Gastroesophageal sphincter (tissue), 4 donors: ENCODE data around the gene GPR149. TPM values are rescaled to one million over a fixed set of nuclear protein-coding genes. Genes with fewer than 3 reads are reported as not detected.

Source experiments
- ATAC-seq: fragments of 150-250 bp; one replicate; pipeline ENCODE4 v1.9.1; 2016; ENCODE audit warnings: mild to moderate bottlenecking, moderate library complexity
- H3K27ac ChIP-seq, 4 donors: fragments of 200-600 bp; sonication (generic) in 3 of 4; 1 replicate in 3 of 4; 2 replicates in 1 of 4; pipeline ENCODE4 v1.5.1; 2016 to 2019
- H3K27me3 ChIP-seq: fragments of 200-600 bp; sonication (generic); one replicate; pipeline ENCODE4 v1.5.1; 2019
- H3K36me3 ChIP-seq, 2 donors: fragments of 200-600 bp; sonication (generic); one replicate each; pipeline ENCODE4 v1.5.1; 2019; ENCODE audit warnings: control low read depth in 1 of 2
- H3K4me1 ChIP-seq, 3 donors: fragments of 200-600 bp; sonication (generic); 1 replicate in 2 of 3; 2 replicates in 1 of 3; pipeline ENCODE4 v1.5.1; 2016 to 2019; ENCODE audit warnings: control low read depth in 2 of 3
- H3K4me3 ChIP-seq, 2 donors: fragments of 200-600 bp; sonication (generic); one replicate each; pipeline ENCODE4 v1.5.1; 2019; ENCODE audit warnings: mild to moderate bottlenecking in 1 of 2, moderate library complexity in 1 of 2
- H3K9me3 ChIP-seq, 3 donors: fragments of 200-600 bp; sonication (generic); one replicate each; pipeline ENCODE4 v1.5.1; 2017 to 2019; ENCODE audit warnings: control low read depth in 2 of 3
- CTCF ChIP-seq, 4 experiments: fragments of 200-600 bp in 2 of 4; fragments of 450-650 bp in 2 of 4; sonication (generic) in 1 of 4; IDR thresholded peaks; one replicate each; pipeline ENCODE4 v1.5.1; 2017 to 2019; ENCODE audit warnings: antibody characterized with exemption in 4 of 4, mild to moderate bottlenecking in 2 of 4, moderate library complexity in 2 of 4
- EP300 ChIP-seq: sonication (generic); formaldehyde crosslinking; IDR thresholded peaks from one replicate; pipeline ENCODE4 v1.6.1; 2017; ENCODE audit warnings: antibody characterized with exemption, mild to moderate bottlenecking
- POLR2A ChIP-seq, 2 donors: fragments of 450-650 bp; IDR thresholded peaks; one replicate each; pipeline ENCODE4 v1.6.1; 2017; ENCODE audit warnings: antibody characterized with exemption in 2 of 2, mild to moderate bottlenecking in 2 of 2, moderate library complexity in 1 of 2
- POLR2AphosphoS5 ChIP-seq: sonication (generic); formaldehyde crosslinking; IDR thresholded peaks from one replicate; pipeline ENCODE4 v1.6.1; 2017; ENCODE audit warnings: antibody characterized with exemption
- WGBS, 2 donors: methylation state at CpG; one replicate each; pipeline ENCODE4 v1.1.5; 2018; ENCODE audit warnings: low coverage in 1 of 2; 5-methylcytosine and 5-hydroxymethylcytosine counted together
- total RNA-seq, 4 donors: library from RNA; depleted of rRNA; stranded (reverse); fragments of >200 nt; gene quantifications; one replicate each; pipeline ENCODE4 v1.1.0, GENCODE V29; 2016

GPR149 gene, protein sequence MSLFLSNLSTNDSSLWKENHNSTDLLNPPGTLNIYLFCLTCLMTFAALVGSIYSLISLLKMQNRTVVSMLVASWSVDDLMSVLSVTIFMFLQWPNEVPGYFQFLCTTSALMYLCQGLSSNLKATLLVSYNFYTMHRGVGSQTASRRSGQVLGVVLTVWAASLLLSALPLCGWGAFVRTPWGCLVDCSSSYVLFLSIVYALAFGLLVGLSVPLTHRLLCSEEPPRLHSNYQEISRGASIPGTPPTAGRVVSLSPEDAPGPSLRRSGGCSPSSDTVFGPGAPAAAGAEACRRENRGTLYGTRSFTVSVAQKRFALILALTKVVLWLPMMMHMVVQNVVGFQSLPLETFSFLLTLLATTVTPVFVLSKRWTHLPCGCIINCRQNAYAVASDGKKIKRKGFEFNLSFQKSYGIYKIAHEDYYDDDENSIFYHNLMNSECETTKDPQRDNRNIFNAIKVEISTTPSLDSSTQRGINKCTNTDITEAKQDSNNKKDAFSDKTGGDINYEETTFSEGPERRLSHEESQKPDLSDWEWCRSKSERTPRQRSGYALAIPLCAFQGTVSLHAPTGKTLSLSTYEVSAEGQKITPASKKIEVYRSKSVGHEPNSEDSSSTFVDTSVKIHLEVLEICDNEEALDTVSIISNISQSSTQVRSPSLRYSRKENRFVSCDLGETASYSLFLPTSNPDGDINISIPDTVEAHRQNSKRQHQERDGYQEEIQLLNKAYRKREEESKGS
- not detected for total RNA-seq

DNA sequence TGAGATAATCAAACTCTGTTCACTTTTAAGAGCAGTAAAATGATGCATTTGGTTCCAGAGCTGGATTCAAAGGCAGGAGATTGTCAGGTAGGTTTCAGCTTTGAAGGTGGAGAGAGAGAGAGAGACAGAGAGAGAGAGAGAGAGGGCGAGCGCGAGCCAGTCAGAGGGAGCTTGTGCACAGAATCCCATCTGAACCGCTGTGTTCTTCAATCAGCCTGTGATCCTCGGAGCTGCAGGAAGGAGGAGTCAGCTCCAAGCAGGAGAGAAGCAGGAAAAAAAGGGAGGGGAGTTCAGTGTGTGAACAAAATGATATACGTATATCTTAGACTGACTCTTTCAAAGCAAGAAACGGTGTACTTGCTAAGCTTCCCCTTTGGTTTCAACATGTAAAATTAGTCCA lies at the start of gene GPR149:
Gene GPR149, minus strand, starts transcription at position 177 of the 400 bp plus-strand sequence. CDS start 575 bp downstream, outside the sequence.
- TF ChIP-seq POLR2A (IDR thresholded peaks at IDR 0.05) (no peak), CTCF (IDR thresholded peaks at IDR 0.05) (no peak), POLR2AphosphoS5 (no peak), EP300 (no peak)
- H3K36me3 ChIP-seq, result no peaks in the 10 kb centered on the region
- ATAC-seq, result no peak
- peaks cover 26% of the 10 kb centered on the region for H3K27me3 ChIP-seq
- H3K27ac ChIP-seq, result no peak within 1 kb of the TSS
- H3K9me3 ChIP-seq, result no peaks in the 10 kb centered on the region
- peaks cover 0 to 15% (median 4%) of the 10 kb centered on the region in 3 donors for H3K4me1 ChIP-seq
- WGBS, 2 donors, result 1 to 8% methylated on average over 7 of the region's 7 CpGs
- H3K4me3 ChIP-seq, result peak within 1 kb of the TSS in 1 of 2 donors; percentile 29

DNA sequence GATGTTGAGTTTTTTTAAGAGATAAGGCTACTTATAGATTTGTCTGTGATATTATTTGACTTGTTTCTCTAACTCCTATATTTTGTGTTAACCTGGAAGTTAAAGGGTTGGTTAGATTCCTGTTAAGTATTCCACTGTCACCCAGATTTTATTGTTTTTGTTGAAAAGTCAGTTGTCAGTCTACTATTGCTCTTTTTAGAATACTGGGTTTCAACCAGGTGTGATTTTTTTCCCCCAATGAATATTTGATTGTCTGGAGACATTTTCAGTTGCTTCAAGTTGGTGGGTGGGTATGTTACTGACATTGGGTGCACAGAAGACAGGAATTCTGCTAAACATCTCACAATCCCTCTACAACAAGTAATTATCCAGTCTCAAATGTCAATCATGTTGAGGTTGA lies 43.8 kb upstream of the GPR149 start:
- no peak overlapping the region for H3K27ac ChIP-seq
- ATAC-seq, result no peak
- H3K4me3 ChIP-seq, result no peak overlapping the region
- no peaks in the 10 kb centered on the region for H3K36me3 ChIP-seq
- no peaks in the 10 kb centered on the region for H3K27me3 ChIP-seq
- TF ChIP-seq POLR2AphosphoS5, result no peak
- TF ChIP-seq EP300, result no peak
- no peak for TF ChIP-seq CTCF (IDR thresholded peaks at IDR 0.05)
- no peak for TF ChIP-seq POLR2A (IDR thresholded peaks at IDR 0.05)
- no peaks in the 10 kb centered on the region for H3K4me1 ChIP-seq
- peaks cover 0 to 9% (median 0%) of the 10 kb centered on the region in 3 donors for H3K9me3 ChIP-seq

DNA sequence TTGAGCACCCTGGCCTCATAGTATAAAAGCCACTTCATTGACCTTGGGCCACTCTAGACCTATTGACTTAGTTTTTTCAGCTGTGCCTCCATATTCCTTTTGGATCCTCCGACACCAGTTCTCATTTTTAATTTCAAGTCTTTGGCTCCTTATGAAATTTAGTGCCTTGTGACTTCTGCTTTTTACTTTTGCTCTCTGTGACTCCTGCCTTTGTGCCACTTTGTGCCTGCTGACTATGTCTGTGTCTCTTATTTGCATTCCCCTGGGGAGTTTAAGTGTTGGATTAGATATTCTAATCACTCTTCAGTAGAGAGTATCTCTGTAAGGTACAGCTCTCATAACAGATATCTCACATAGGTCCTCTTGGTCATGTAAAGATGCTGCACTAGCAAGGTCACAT lies 39.6 kb upstream of the GPR149 start:
- Histone ChIP-seq H3K27ac (no peak overlapping the region), H3K9me3 (peaks cover 0 to 9% (median 0%) of the 10 kb centered on the region in 3 donors), H3K4me3 (no peak overlapping the region), H3K4me1 (no peaks in the 10 kb centered on the region), H3K36me3 (no peaks in the 10 kb centered on the region), H3K27me3 (no peaks in the 10 kb centered on the region)
- no peak for ATAC-seq
- 83 to 89% methylated on average over 1 of the region's 1 CpG for WGBS, 2 donors
- TF ChIP-seq EP300, result no peak
- no peak for TF ChIP-seq CTCF (IDR thresholded peaks at IDR 0.05)
- no peak for TF ChIP-seq POLR2A (IDR thresholded peaks at IDR 0.05)
- no peak for TF ChIP-seq POLR2AphosphoS5

DNA sequence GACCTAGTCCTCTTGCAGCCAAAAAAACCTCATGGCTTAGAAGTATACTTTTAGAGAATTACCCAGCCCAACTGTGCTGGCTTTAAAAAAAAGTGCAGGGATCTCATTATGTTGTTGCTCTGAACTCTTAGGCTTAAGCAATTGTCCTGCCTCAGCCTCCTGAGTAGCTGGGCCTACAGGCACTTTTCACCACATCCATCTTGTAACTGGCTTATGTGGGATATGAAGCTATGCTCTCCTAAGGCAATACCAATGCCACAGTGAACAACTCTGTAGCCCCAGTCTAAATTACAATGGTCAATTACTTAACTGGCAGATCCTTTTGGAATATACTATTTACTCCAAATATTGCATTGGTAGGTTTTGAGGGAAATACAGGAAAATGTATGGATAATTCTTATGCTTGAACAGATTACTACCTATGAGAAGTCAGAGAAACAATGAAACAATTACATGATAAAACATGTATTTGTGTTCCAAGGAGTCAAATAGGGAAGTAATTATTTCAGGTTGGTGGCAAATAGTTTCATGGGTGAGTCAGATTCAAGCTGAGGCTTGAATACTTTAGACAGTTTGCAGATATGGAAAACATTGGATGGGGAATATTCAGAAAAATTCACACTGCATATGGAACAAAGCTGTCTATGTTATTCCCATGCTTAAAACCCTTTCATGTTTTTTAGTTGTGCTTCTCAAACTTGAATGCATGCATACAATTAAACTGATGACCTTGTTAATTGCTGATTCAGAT lies 34.6 kb upstream of the GPR149 start:
- H3K27me3 ChIP-seq, result no peaks in the 10 kb centered on the region

More for the DNA sequence above, 34.6 kb upstream of the GPR149 start:
- TF ChIP-seq EP300, result no peak
- TF ChIP-seq POLR2A (IDR thresholded peaks at IDR 0.05), result no peak
- TF ChIP-seq CTCF (IDR thresholded peaks at IDR 0.05), result no peak
- TF ChIP-seq POLR2AphosphoS5, result no peak
- Histone ChIP-seq H3K4me3 (no peak overlapping the region), H3K36me3 (no peaks in the 10 kb centered on the region), H3K9me3 (no peaks in the 10 kb centered on the region), H3K27ac (no peak overlapping the region), H3K4me1 (no peaks in the 10 kb centered on the region)
- ATAC-seq, result no peak
